Stimulated activated CD4-positive, alpha-beta T cell treated with anti-CD3 and anti-CD28 coated beads, Interleukin-12 subunit alpha, Interleukin-12 subunit beta, amount 100 ng/mL, for 24 hours (primary cell): Measurements from ENCODE around the gene RERE.
A peak's percentile ranks its signal among the peaks of the same experiment; 100 is the strongest.

Experiments used
- DNase-seq, 2 experiments: peaks; one replicate each; pipeline ENCODE4 v3.0.0-alpha.2; 2020; ENCODE audit warnings: low read depth in 2 of 2

The RERE gene

GRCh38 chr1:8477166-8477982, 340.1 kb downstream of the RERE start:
- DNase-seq = no peak

- DNase-seq = no peak
These were observed 341.4 kb downstream of the RERE start for GRCh38 chr1:8476006-8476405.

- no peak for DNase-seq
These were observed 343.1 kb downstream of the RERE start for GRCh38 chr1:8474369-8474768.

- no peak for DNase-seq
These were observed 343.5 kb downstream of the RERE start for GRCh38 chr1:8473891-8474300.

- DNase-seq = no peak
These were observed 344.1 kb downstream of the RERE start for GRCh38 chr1:8473121-8473875.

- peak; percentile 11 to 31 for DNase-seq
These were observed 344.8 kb downstream of the RERE start for GRCh38 chr1:8472668-8473067.

- DNase-seq = no peak
These were observed 346.0 kb downstream of the RERE start for GRCh38 chr1:8471451-8471850.

GRCh38 chr1:8468751-8469150, 348.7 kb downstream of the RERE start:
- DNase-seq = no peak

- no peak for DNase-seq
These were observed 350.1 kb downstream of the RERE start for GRCh38 chr1:8467308-8467707.

GRCh38 chr1:8465692-8466091, 351.7 kb downstream of the RERE start:
- DNase-seq = no peak

GRCh38 chr1:8465013-8465412, 352.4 kb downstream of the RERE start:
- DNase-seq = no peak

GRCh38 chr1:8464377-8464776, 353.1 kb downstream of the RERE start:
- DNase-seq = no peak

GRCh38 chr1:8463144-8463927, 354.1 kb downstream of the RERE start:
- no peak for DNase-seq

- DNase-seq = no peak
These were observed 355.0 kb downstream of the RERE start for GRCh38 chr1:8462371-8462892.

- no peak for DNase-seq
These were observed 355.9 kb downstream of the RERE start for GRCh38 chr1:8461351-8462110.

- no peak for DNase-seq
These were observed 356.7 kb downstream of the RERE start for GRCh38 chr1:8460784-8461183.

GRCh38 chr1:8460132-8460544, 357.3 kb downstream of the RERE start:
- no peak for DNase-seq

GRCh38 chr1:8458607-8459006, 358.8 kb downstream of the RERE start:
- DNase-seq = no peak

- DNase-seq = no peak
These were observed 359.6 kb downstream of the RERE start for GRCh38 chr1:8457760-8458381.

- DNase-seq = no peak
These were observed 360.4 kb downstream of the RERE start for GRCh38 chr1:8456991-8457390.
